Osteocyte (in vitro differentiated cells): ENCODE measurements around the gene FGGY. TPM values are rescaled to one million over a fixed set of nuclear protein-coding genes. Genes with fewer than 3 reads are reported as not detected.

Experiments used
- DNase-seq: peaks from one replicate; pipeline ENCODE4 v3.0.0; 2021; ENCODE audit warnings: mixed read lengths; ENCODE audit not compliant: unreplicated experiment; ENCODE audit errors: extremely low spot score
- H3K27ac Mint-ChIP-seq: one replicate; pipeline ENCODE4 v1.8.0; 2021; ENCODE audit warnings: mild to moderate bottlenecking, mixed read lengths; ENCODE audit not compliant: unreplicated experiment
- H3K27me3 Mint-ChIP-seq: one replicate; pipeline ENCODE4 v1.8.0; 2021; ENCODE audit warnings: mixed read lengths; ENCODE audit not compliant: unreplicated experiment
- H3K36me3 Mint-ChIP-seq: one replicate; pipeline ENCODE4 v1.8.0; 2021; ENCODE audit warnings: mixed read lengths; ENCODE audit not compliant: unreplicated experiment
- H3K4me1 Mint-ChIP-seq: one replicate; pipeline ENCODE4 v1.8.0; 2021; ENCODE audit warnings: mixed read lengths; ENCODE audit not compliant: unreplicated experiment
- H3K4me3 Mint-ChIP-seq: one replicate; pipeline ENCODE4 v1.8.0; 2021; ENCODE audit warnings: mild to moderate bottlenecking, moderate library complexity, mixed read lengths; ENCODE audit not compliant: unreplicated experiment
- H3K9me3 Mint-ChIP-seq: one replicate; pipeline ENCODE4 v1.8.0; 2021; ENCODE audit warnings: mixed read lengths; ENCODE audit not compliant: unreplicated experiment
- CTCF ChIP-seq: fragments of 200-600 bp; sonication (generic); IDR thresholded peaks from 2 replicates; pipeline ENCODE4 v1.5.0; 2021; ENCODE audit warnings: antibody characterized with exemption, mild to moderate bottlenecking, moderate library complexity
- total RNA-seq: library from RNA; stranded (reverse); gene quantifications from 2 replicates; pipeline ENCODE4 v1.2.1, GENCODE V29; 2021

Gene FGGY
- total RNA-seq, 1 donor from 2014 or later: 9.1 TPM

- Mint-ChIP-seq H3K36me3 (peaks cover 5% of the 10 kb centered on the region), H3K9me3 (peaks cover 11% of the 10 kb centered on the region), H3K4me3 (peak overlapping the region; percentile 18), H3K4me1 (peaks cover 32% of the 10 kb centered on the region), H3K27ac (peak overlapping the region; percentile 74), H3K27me3 (no peaks in the 10 kb centered on the region)
- no peak for TF ChIP-seq CTCF
- DNase-seq: no peak
Observed at GRCh38 chr1:59669752-59670312, 372.9 kb downstream of the FGGY start.

- TF ChIP-seq CTCF: no peak
- peaks cover 32% of the 10 kb centered on the region for H3K4me1 Mint-ChIP-seq
- peak overlapping the region; percentile 74 for H3K27ac Mint-ChIP-seq
- H3K9me3 Mint-ChIP-seq: peaks cover 11% of the 10 kb centered on the region
- DNase-seq: no peak
- H3K36me3 Mint-ChIP-seq: peaks cover 5% of the 10 kb centered on the region
- no peaks in the 10 kb centered on the region for H3K27me3 Mint-ChIP-seq
- H3K4me3 Mint-ChIP-seq: no peak overlapping the region
Observed at GRCh38 chr1:59670662-59671061, 373.8 kb downstream of the FGGY start.

DNA sequence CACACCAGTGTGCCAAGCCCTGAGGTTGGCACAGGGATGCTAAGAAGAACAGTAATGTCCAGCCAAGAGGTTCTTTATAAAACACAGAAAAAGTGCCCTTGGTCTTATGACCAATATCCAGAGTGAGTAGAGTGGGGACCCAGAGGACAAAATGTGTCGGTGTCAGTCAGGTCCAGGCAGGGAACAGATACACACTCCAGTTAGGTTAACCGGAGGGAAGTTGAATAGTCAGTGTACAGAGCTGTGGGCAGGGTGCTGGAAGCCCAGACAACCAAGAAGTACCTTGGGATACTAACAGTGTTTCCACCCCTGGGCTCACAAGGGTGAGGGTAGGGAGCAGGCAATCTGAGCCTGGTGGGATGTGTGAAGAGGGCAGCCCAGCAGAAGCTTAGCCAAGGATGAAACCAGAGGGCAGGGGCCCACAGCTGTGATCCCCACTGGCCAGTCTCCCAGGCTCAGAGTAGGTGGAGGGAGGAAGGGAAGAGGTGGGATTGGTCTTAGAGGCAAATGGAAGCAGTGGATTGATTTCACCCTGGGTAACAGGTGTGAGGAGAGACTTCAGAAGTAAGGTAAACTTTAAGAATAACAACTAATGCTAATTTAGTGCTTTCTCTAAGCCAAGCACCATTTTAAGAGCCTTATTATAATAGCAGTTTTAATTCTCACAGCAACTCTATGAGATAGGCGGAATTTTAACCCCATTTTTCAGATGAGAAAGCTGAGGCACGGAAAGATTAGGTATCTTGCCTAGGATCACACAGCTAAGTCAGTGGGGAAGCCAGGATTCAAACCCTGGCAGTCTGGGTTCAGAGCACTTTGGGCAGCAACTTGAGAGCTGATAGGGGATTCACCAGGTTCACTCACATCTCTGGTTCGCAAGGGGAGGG is 374.4 kb downstream of the FGGY start:
- Mint-ChIP-seq H3K27me3 (no peaks in the 10 kb centered on the region), H3K4me3 (no peak overlapping the region), H3K36me3 (peaks cover 2% of the 10 kb centered on the region), H3K9me3 (peaks cover 7% of the 10 kb centered on the region), H3K4me1 (peaks cover 32% of the 10 kb centered on the region), H3K27ac (peak overlapping the region; percentile 16)
- TF ChIP-seq CTCF: no peak
- no peak for DNase-seq

DNA sequence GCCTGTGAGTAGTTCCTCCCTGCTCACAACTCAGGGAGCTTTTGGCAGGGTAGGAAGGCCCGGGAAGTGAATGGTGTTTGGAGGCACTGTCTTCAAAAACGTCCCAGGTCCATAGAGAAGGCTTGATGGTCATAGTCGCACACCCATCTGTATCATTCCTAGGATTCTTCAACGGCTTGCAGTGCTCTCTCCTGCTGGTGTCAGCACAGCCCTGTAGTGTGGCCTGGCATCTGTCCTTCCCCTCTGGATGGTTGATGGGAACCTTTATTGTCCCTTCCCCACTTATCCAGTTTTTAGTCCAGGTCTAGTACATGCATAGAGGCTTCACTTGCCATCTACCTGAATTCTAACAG is 375.0 kb downstream of the FGGY start:
- TF ChIP-seq CTCF: no peak
- no peak overlapping the region for H3K27ac Mint-ChIP-seq
- peaks cover 2% of the 10 kb centered on the region for H3K36me3 Mint-ChIP-seq
- no peak for DNase-seq
- peaks cover 32% of the 10 kb centered on the region for H3K4me1 Mint-ChIP-seq
- no peaks in the 10 kb centered on the region for H3K27me3 Mint-ChIP-seq
- H3K4me3 Mint-ChIP-seq: no peak overlapping the region
- H3K9me3 Mint-ChIP-seq: peaks cover 7% of the 10 kb centered on the region

- peaks cover 39% of the 10 kb centered on the region for H3K4me1 Mint-ChIP-seq
- H3K9me3 Mint-ChIP-seq: peaks cover 7% of the 10 kb centered on the region
- no peak for TF ChIP-seq CTCF
- H3K27ac Mint-ChIP-seq: peak overlapping the region; percentile 45
- DNase-seq: no peak
- H3K27me3 Mint-ChIP-seq: no peaks in the 10 kb centered on the region
- H3K4me3 Mint-ChIP-seq: no peak overlapping the region
- H3K36me3 Mint-ChIP-seq: no peaks in the 10 kb centered on the region
Observed at GRCh38 chr1:59672851-59673572, 376.1 kb downstream of the FGGY start.
